HG03159 (cell line): ENCODE data around the gene UNC5C.

Experiments used
- ATAC-seq: cut with Tn5 transposase; IDR thresholded peaks from one replicate; pipeline ENCODE4 v1.9.1; 2021; ENCODE audit warnings: mild to moderate bottlenecking, moderate library complexity; ENCODE audit not compliant: unreplicated experiment

Gene UNC5C

DNA sequence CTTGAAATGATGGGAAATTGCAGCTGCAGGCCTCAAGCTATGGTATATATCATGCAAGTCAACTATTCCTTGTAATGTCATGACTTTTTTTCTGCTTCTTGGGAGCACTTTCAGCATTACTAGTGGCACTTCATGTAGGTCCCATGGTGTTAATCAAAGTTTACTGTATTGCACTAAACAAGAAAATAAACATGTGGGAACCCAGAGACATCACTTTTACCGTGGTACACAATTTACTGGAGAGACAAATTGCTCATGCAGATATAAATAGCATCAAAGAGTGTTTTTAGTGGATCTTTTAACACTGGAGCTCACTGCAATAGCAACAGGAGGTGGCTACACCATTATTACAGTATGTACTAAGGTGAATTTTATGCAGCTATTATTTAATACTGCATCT is 79.2 kb downstream of the UNC5C start:
- no peak for ATAC-seq

DNA sequence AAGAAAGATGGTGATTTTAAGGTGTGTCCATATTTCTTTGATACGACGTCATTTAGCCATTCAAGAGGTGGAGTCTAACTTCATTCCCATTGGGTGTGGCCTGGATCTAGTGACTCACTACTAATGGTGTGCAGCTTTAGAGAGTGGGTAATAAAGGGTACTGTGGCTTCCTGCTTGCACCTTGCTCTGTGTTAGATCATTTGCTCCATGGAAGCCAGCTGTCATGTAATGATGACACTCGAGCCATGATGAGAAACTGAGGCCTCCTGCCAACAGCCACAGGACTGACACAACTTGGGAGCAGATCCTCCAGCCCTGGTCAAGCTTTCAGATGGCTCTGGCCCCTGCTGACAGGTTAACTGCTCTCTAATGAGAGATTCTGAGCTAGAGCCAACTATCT is 82.0 kb downstream of the UNC5C start:
- ATAC-seq: no peak

- ATAC-seq: no peak
These were observed 83.8 kb downstream of the UNC5C start for GRCh38 chr4:95465010-95465409.

- no peak for ATAC-seq
These were observed 85.9 kb downstream of the UNC5C start for GRCh38 chr4:95462921-95463320.

GRCh38 chr4:95457353-95457752 is 91.4 kb downstream of the UNC5C start:
- ATAC-seq: no peak

DNA sequence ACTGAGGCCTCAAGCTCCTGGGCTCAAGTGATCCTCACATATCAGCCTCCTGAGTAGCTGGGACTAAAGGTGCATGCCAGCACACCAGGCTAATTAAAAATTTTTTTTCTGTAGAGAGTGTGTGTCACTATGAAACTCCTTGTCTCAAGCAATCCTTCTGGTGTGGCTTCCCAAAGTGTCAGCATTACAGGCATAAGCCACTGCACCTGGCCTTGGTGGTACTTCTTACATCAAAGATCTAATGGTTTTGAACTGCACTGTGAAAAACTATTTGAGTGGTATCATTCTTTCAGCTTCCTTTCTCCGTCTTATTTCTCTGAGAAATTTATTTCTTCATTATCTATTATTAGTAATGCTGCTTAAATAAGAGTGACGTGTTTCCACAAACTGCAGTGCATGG is 98.5 kb downstream of the UNC5C start:
- ATAC-seq: no peak

- no peak for ATAC-seq
These were observed 102.6 kb downstream of the UNC5C start for GRCh38 chr4:95446173-95446572.

DNA sequence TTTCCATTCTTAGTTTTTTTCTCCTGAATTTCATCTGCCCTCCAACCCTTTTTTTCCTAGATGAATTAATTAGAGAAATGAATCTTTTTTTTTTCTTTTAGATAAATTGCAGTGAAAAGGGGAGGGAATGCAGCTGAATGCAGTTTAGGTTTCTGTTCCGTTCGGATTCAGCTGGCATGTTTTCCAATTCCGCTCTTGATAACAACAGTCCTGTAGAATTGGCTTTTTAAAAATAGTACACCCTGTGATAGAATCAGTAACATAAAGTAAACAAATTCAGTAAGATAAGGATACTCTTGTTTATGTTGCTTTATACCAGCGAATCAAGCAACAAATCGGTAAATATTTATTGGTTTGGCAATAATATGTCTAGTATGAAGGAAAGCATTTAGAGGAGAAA is 103.5 kb downstream of the UNC5C start:
- ATAC-seq: no peak

- ATAC-seq: no peak
These were observed 104.0 kb downstream of the UNC5C start for GRCh38 chr4:95444812-95445211.

- no peak for ATAC-seq
These were observed 108.9 kb downstream of the UNC5C start for GRCh38 chr4:95439896-95440295.

DNA sequence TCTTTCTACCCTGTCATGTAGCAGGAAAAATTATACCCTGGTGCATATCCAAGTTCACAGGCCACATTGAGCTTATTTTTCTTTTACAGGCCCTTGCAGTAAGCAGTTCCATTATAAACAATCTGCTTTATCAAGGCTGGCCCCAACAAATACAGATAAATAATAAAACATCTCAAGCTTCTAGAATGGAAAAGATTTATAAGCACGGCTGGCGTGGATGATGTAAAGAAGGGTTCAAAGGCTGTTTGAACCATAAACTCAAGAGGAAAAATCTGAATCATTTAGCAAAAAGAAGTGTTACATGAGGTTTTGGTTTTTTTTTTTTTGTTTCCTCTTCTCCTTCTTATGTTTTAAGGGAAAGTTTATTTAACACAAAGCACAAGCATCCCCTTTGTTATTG is 109.7 kb downstream of the UNC5C start:
- no peak for ATAC-seq

GRCh38 chr4:95432466-95432865 is 116.3 kb downstream of the UNC5C start:
- ATAC-seq: no peak

DNA sequence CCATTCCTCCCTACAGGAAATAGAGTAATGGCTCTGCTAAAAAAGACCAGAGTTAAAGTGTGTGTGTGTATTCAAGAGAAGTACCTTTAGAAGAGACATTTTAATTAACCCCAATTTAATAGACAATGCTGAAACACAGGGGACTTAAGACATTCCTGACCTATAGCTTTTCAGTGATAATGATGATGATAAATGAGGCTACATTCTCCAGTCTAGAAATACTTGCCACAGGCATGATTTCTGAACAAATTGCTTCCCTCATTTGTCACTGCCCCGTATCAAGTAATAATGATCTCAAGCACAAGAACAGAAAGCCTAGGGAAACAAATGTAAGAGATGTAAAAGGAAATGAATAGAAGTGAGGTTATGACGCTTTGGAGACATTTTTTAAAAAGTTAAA is 117.1 kb downstream of the UNC5C start:
- no peak for ATAC-seq

DNA sequence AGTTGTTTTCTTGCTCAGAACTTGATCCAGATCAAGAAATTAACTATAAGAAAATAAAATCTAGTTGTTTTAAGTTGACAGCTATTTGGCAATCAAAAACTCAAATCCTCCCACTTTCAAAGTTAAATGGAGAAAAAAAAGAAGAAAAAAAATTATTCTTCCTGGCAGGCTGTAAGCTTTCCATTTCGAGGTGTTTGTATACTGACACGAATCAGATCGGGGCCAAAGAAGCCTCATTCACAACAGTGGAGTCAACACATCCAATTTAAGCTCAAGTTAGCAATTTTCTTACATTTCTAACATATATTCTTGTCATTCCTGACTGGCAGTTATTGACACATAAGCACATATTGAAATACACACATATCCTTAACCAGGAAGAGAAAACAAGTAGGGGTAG is 119.4 kb downstream of the UNC5C start:
- no peak for ATAC-seq

DNA sequence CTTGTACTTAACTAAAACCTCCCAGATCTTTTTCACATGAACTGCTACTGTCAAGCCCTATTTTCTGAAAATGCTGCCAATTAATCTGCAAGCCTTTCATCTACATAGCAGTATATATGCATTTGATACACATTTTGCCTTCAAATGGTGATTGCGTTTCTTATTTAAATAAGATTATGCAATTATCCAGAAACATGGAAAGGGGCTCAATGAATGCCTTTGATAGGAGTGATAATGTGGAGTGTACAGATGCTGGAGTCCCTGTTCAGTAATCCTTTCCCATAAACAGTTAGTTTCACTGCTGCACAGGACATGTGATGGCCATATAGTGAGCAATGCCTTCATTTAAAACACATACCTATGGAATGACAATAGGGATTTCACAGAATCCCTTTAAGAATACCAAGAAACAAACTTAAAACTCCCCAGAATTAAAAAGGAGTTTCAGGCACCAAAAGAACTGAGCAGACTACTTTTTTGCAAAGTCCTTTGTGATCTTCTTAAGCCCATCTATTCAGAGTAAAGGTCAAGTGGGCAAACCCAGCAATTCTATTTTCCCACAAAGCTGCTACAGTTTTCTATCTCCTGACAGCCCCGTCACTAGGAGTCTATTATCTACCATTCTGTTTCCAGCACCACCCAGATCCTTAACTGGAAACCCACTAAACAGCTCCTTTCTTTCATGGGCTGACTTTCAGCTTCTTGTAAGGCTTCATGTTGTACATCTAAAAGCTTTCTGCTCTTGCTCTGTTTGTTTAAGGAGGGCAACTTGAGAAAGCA is 120.3 kb downstream of the UNC5C start:
- no peak for ATAC-seq

DNA sequence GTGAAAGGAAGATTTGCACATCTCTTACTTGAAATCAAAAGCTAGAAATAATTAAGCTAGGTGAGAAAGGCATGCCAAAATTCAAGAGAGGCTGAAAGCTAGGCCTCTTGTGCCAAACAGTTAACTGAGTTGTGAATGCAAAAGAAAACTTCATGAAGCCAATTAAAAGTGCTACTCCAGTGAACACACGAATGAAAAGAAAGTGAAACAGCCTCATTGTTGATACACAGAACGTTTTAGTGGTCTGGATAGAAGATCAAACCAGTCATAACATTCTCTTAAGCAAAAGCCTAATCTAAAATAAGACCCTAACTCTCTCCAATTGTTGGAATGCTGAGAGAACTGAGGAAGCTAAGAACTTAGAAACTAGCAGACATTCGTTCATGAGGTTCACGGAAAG is 122.3 kb downstream of the UNC5C start:
- ATAC-seq: no peak

DNA sequence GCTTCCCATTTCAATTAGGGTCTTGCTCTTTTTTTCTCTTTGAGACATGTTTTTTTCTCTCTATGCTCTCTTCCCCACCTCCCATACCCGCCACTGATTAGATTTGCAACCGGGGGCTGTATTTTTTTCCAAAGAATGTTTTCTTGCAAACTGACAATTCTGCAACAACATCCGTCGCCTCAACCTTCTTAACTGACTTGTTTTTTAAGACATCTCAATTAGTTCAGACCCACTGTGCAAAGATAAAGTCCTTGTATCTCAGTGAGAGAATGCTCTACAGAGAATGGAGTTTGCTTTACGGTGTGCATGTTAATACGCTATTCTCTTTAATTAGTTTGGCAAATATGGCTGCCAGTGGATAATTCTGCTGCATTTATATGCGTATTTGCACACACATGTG is 126.3 kb downstream of the UNC5C start:
- no peak for ATAC-seq

GRCh38 chr4:95421869-95422268 is 126.9 kb downstream of the UNC5C start:
- no peak for ATAC-seq

GRCh38 chr4:95417531-95417930 is 131.2 kb downstream of the UNC5C start:
- ATAC-seq: no peak

GRCh38 chr4:95415346-95415771 is 133.4 kb downstream of the UNC5C start:
- ATAC-seq: no peak

DNA sequence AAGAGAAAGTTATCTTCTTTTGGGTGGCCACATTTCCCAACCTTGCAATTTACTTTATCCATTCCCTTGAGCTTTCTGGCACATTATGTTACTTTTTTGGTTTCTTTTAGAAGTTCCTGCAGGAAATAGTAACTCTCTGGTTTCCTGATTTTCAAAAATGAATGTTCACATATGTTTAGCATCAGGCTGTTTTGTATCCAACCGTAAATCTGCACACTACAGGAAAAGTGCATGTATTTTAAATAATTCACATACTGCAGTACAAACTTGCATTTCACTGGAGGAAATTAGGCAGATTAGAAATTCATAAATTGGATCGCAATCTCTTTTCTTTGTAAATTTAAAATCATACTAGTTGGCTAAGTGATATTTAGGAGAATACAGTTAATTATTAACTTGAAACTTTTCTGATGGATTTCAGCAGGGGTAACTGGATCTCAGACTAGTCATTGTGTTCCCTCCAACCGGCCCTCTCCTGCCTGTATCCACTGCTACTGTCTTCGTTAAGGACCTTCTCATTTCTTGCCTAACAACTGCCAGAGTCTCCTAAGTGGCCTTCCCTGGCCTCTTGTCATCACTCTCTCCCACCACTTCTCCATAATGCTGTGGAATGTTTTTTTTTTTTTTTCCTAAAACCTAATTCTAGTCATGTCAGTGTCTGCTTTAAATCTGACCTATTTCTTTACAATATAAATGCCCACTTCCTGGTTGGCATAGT is 137.2 kb downstream of the UNC5C start:
- ATAC-seq: no peak

DNA sequence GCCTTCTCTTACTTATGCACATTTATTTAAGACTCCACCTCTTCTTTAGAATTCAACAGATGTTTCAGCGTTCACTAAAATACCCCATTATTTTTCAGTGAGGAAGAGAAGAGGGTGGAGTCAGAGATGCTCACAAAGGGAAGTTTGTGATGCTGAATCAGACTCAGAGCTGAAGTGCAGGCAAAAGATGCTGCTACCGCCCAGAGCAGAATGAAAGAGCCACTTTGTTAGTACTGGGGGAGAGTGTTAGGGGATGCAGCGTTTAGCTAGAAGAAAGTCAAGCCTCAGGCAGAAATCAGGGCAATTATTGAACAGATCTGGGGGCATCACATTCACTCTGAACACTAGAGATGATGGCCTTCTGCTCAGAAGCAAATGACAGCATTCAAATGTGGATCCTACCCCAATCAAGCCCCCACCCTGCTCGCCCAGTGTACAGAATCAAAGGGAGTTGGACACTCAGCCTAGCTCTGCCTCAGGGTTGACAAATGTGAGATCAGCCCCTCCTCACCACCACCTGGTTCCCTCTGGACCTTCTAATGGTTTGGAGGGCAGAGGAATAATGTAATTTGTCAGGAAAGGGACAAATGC is 138.3 kb downstream of the UNC5C start:
- no peak for ATAC-seq
